ENCODE results near the gene FBXO36.
"Not testable (repeated sequence)": the region's sequence is repeated elsewhere in the genome, so short reads cannot be mapped to it uniquely, and the experiment has no call there.

FBXO36 gene

DNA sequence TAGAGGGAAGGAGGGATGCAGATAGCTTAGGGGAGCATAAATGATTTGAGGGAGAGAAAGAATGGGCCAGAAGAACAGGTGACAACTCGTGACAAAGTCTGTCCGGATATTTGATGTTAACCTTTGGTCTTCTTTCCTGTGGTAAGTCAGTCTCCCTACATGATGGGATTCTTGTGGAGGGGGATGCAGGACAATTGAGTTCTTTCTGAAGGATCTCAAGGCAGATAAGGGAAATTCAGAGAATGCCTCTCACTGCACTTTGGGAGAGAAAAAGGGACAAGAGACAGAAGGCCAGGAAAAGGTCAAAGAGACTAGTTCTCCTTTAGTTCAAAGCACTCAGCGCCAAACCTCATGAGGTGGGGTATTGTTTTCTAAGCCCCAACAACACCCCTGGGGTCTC, 34.2 kb downstream of the FBXO36 start:
- in situ Hi-C loops (cut with HindIII; ENCODE audit: low sequenced_read_pairs): no loop called here

DNA sequence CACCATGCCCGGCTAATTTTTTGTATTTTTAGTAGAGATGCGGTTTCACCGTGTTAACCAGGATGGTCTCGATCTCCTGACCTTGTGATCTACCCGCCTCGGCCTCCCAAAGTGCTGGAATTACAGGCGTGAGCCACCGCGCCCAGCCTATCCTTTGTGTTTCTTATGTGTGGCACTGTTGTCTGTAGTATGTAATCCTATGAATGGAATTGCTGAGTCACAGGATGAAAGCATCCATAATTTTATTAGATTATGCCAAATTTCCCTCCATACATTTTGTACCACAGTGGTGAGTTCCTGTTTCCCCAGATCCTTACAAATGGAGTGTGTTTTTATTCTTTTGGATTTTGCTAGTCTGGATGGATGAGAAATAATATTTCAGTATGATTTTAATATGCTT, 41.3 kb downstream of the FBXO36 start:
- in situ Hi-C loops (cut with HindIII; ENCODE audit: low sequenced_read_pairs): not testable (repeated sequence)

- in situ Hi-C loops (cut with HindIII; ENCODE audit: low sequenced_read_pairs): no loop called here
These were observed 47.6 kb downstream of the FBXO36 start for GRCh38 chr2:229969921-229970320.

DNA sequence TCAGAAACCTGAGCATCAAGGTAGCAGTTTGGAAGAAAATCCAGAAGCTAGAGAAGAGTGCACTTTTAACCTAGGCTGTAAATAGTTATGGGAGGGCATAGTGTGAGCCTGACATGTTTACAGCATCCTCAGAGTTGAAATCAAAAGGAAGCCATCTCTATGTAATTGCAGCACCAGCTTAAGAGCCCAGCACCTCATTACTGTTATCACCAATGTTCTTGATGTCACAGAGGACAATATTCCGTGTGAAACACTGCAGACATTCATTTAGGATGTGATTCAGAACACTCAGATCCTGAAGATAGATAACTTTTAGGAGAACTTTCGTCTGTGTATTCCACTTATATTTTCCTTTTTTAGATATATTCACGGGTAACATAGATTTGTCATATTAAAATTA, 48.1 kb downstream of the FBXO36 start:
- in situ Hi-C loops (cut with HindIII; ENCODE audit: low sequenced_read_pairs): no loop called here

DNA sequence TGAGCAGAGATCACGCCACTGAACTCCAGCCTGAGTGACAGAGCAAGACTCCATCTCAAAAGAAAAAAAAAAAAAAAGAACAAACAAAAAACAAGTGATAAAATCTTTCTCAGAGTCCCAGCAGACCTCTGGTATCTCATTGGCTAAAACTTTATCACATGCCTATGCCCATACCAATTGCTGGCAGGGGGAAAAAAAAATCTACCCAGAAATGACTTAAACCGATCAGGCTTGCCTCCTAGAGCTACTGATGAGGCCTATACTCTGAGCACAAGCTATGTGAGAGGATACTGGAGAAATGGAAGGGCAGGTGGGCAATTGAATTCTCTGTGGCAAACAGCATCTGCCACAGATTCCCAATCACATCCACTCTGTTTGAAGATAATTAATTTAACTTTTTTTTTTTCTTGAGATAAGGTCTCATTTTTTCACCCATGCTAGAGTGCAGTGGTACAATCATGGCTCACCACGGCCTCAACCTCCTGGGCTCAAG, 49.0 kb downstream of the FBXO36 start:
- in situ Hi-C loops (cut with HindIII; ENCODE audit: low sequenced_read_pairs): no loop called here

GRCh38 chr2:229974266-229974665, 52.0 kb downstream of the FBXO36 start:
- in situ Hi-C loops (cut with HindIII; ENCODE audit: low sequenced_read_pairs): no loop called here

DNA sequence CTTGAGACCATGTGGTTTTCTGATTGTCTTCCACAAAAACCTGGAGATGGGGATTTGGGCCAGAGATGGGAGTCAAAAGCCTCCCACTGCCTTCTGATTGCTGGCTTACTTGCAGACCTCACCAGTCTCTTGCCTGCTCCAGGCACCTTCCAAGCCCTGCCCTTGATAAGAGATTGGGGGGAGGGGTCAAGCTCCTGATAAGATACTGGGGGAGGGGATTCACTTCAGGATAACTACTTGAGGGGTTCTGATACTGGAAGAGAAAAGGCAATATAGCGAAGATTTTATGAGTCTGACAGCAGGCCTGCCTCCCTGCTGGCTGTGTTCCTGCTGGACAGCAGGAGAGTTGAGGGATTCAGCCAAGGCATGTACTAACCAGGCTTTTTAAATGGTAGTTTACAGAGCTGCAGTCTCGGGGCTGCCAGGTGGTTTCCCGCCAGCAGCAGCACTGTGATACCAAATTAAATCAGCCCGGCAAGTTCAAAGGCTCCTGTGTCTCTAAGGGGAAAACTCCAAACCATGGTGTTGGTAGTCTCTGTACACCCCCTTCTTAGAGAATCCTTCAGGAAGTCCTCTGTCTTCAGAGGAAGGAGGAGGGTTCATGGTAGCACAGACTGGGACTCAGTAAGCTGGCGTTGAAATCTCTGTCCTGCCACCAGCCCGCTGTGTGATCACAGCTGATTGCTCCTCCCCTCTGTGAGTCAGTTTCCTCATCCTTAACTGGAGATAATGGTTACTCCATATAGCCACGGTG, 58.3 kb downstream of the FBXO36 start:
- in situ Hi-C loops (cut with HindIII; ENCODE audit: low sequenced_read_pairs): no loop called here

DNA sequence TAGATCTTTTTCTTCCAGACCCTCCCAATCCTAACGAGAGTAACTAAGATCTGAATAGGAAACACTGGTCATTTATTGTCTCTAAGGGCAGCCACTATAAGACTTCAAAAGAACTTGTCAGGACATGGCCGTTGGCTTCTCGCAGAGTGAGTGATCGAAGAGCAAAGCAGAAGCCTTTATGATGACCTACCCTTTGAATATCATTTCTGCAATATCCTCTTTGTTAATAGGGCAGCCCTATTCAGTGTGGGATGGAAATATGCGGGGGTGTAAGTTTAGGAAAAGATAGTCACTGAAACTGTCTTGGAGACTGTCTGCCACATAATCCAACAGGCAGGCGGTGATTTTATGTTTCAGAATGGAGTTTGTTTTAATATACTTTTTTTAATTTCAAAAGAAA, 70.9 kb downstream of the FBXO36 start:
- in situ Hi-C loops (cut with HindIII; ENCODE audit: low sequenced_read_pairs): no loop called here

- in situ Hi-C loops (cut with HindIII; ENCODE audit: low sequenced_read_pairs): no loop called here
These were observed 74.0 kb downstream of the FBXO36 start for GRCh38 chr2:229996320-229996719.

- in situ Hi-C loops (cut with HindIII; ENCODE audit: low sequenced_read_pairs): no loop called here
These were observed 75.3 kb downstream of the FBXO36 start for GRCh38 chr2:229997565-229997964.

- in situ Hi-C loops (cut with HindIII; ENCODE audit: low sequenced_read_pairs): loop anchor here (25.0 kb wide), 2 partner anchors 462 to 587 kb away; no protein-coding TSS in a partner anchor
These were observed 78.0 kb downstream of the FBXO36 start for GRCh38 chr2:230000118-230000841.

- in situ Hi-C loops (cut with HindIII; ENCODE audit: low sequenced_read_pairs): loop anchor here (25.0 kb wide), 2 partner anchors 454 to 579 kb away; no protein-coding TSS in a partner anchor
These were observed 85.8 kb downstream of the FBXO36 start for GRCh38 chr2:230007931-230008707.

DNA sequence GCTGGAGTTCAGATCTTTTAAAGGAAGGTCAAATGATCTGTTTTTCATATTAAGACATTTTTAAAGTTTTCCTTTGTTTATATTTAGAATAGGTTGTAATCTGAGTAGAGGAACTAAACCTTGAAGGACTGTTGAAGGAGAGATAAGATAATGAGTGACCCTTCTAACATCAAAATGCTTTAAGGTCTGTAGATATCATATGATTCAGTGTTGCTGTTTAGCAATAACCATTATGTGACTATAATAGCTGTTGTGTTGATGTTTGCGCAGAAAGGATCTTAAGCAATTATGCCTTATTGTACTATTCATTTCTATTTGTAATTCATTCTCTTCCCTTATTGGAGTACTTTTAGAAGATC, 86.4 kb downstream of the FBXO36 start:
- in situ Hi-C loops (cut with HindIII; ENCODE audit: low sequenced_read_pairs): loop anchor here (25.0 kb wide), 2 partner anchors 454 to 579 kb away; no protein-coding TSS in a partner anchor

DNA sequence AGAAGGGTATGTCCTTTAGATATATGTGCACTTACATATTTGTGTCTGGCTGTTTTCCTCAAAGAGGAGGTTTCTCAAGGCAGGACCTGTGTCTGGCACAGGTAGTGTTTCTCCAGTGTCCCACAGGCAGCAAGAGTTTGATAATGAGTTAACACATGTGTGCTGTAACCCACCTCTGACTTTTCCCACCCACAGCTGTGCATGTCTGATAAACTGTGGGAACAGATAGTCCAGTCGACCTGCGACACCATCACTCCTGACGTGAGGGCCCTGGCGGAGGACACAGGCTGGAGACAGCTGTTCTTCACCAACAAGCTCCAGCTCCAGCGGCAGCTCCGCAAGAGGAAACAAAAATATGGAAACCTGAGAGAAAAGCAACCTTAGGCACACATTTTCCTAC, 88.2 kb downstream of the FBXO36 start:
- in situ Hi-C loops (cut with HindIII; ENCODE audit: low sequenced_read_pairs): loop anchor here (25.0 kb wide), 2 partner anchors 452 to 577 kb away; no protein-coding TSS in a partner anchor

DNA sequence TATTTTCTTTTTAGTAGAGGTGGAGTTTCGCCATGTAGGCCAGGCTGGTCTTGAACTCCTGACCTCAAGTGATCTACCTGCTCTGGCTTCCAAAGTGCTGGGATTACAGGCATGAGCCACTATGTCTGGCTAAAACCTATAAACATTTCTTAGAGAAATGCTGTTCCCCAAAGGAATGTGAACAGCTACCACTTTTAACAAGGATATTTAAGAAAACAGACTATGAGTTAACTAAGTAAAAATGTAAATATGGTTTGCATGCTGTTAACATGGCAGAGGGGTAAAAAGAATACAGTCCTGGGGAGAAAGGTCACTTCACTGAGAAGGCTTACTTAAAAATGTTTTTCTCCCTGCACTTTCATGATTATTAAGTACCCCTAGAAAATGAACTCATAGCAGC, 89.3 kb downstream of the FBXO36 start:
- in situ Hi-C loops (cut with HindIII; ENCODE audit: low sequenced_read_pairs): loop anchor here (25.0 kb wide), 2 partner anchors 451 to 576 kb away; no protein-coding TSS in a partner anchor

DNA sequence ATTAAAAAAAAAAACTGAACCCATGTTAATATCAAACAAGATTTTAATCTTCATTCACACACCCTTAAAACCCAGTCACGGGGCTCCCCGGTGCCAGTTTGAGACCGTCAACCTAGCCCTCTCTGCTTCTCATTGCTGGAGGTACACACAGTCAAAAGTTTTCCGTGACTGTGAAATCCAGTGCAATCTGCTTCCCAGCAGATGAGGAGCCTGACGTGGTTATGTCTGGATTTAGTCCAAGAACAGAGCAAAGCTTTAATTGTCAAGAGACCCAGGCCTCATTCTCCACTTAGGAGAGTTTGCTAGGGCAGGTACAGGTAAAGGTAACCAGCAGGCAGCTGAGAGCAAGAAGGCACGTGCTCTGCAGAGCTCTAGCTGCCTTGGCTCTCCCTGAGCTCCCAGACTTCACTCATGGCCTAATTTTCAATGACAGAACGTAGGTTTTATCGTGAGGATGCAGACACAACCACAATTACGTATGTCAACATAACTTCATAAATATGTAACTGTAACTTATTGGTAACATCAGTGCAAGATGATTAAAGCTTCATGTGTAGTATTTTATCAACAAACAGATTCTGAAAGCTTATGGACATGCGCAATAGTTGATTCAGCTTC, 90.1 kb downstream of the FBXO36 start:
- in situ Hi-C loops (cut with HindIII; ENCODE audit: low sequenced_read_pairs): loop anchor here (25.0 kb wide), 2 partner anchors 450 to 575 kb away; no protein-coding TSS in a partner anchor

- in situ Hi-C loops (cut with HindIII; ENCODE audit: low sequenced_read_pairs): loop anchor here (25.0 kb wide), 2 partner anchors 445 to 570 kb away; no protein-coding TSS in a partner anchor
These were observed 94.5 kb downstream of the FBXO36 start for GRCh38 chr2:230016844-230017243.

GRCh38 chr2:230018153-230018552, 95.8 kb downstream of the FBXO36 start:
- in situ Hi-C loops (cut with HindIII; ENCODE audit: low sequenced_read_pairs): loop anchor here (25.0 kb wide), 2 partner anchors 444 to 569 kb away; no protein-coding TSS in a partner anchor

DNA sequence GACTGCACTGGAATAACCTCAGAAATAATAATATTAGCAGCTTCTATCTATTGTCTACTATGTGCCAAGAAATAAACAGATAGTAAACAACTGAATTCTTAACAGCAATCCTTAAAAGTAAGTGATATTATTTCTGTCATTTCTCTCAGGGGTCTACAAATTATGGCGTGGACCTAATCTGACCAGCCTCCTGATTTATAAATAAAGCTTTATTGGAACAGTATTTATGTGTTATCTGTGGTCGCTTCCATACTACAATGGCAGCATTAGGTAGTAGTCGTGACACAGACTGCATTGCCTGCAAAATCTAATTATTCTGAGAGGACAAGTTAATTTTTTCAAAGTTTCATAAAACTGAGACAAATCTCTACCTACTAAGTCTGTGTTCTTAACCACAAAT, 97.4 kb downstream of the FBXO36 start:
- in situ Hi-C loops (cut with HindIII; ENCODE audit: low sequenced_read_pairs): loop anchor here (25.0 kb wide), 2 partner anchors 443 to 568 kb away; no protein-coding TSS in a partner anchor

- in situ Hi-C loops (cut with HindIII; ENCODE audit: low sequenced_read_pairs): loop anchor here (25.0 kb wide), 2 partner anchors 439 to 564 kb away; no protein-coding TSS in a partner anchor
These were observed 101.0 kb downstream of the FBXO36 start for GRCh38 chr2:230023313-230023712.
